Measurements from ENCODE around the gene KRTAP3-3. TPM values are rescaled to one million over a fixed set of nuclear protein-coding genes. Genes with fewer than 3 reads are reported as not detected.
A peak's percentile ranks its signal among the peaks of the same experiment; 100 is the strongest.

KRTAP3-3 gene
- total and polyA plus RNA-seq, 2 experiments from 2014 or later: not detected

DNA sequence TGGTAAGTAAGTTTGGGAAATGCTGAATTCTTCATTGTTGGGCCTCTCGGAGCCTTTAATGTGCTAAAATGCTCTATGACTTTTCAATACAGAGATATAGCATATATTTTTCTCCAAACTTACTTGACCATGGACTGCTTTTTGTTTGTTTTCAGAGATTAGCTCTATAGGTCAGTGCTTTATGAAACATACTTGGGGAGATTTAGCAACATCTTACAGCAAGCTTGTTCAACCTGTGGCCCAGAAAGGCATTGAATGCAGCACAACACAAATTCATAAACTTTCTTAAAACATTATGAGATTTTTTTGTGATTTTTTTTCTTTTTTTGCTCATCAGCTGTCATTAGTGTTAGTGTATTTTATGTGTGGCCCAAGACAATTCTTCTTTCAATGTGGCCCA lies 16.0 kb upstream of the KRTAP3-3 start:
- Mint-ChIP-seq H3K36me3 (ENCODE audit: low read depth) (no peaks in the 10 kb centered on the region), H3K27ac (no peak overlapping the region), H3K9me3 (no peaks in the 10 kb centered on the region), H3K4me1 (peaks cover 10% of the 10 kb centered on the region; the same call in 2 of the 3 replicates), H3K4me3 (no peak overlapping the region), H3K27me3 (ENCODE audit: insufficient read depth, low read depth, poor library complexity) (peaks cover 1% of the 10 kb centered on the region)
- H3K9me2 ChIP-seq (ENCODE audit: insufficient read depth): no peaks in the 10 kb centered on the region; the same call in 1 of the 2 replicates
- ATAC-seq: no peak
- no peaks in the 10 kb centered on the region for H3F3A ChIP-seq (replicated peaks; ENCODE audit: low read depth)
- H3K4me3 ChIP-seq: no peak overlapping the region
- no peaks in the 10 kb centered on the region for H4K20me1 ChIP-seq (replicated peaks; ENCODE audit: insufficient read depth)
- H3K27me3 ChIP-seq (ENCODE audit: insufficient read depth): no peaks in the 10 kb centered on the region
- H3K4me1 ChIP-seq (ENCODE audit: insufficient read depth): peaks cover 14% of the 10 kb centered on the region
- H3K27ac ChIP-seq (ENCODE audit: low read depth): no peak overlapping the region
- no peak overlapping the region for H2AFZ ChIP-seq
- no peaks in the 10 kb centered on the region for H3K36me3 ChIP-seq (ENCODE audit: insufficient read depth)
- DNase-seq (ENCODE audit: low spot score): no peak
- H3K4me2 ChIP-seq: 0 out of 2 replicates have a peak overlapping the region, but pooled peaks have one; percentile 27
- no peaks in the 10 kb centered on the region for H3K79me2 ChIP-seq (replicated peaks; ENCODE audit: insufficient read depth)
- TF ChIP-seq ETS1 (IDR thresholded peaks at IDR 0.05) (no peak), EZH2phosphoT487 (IDR thresholded peaks at IDR 0.05; ENCODE audit: unreplicated experiment) (no peak), POLR2AphosphoS5 (IDR thresholded peaks at IDR 0.05; ENCODE audit: low read depth) (no peak)
- TF ChIP-seq, protein P1, sequence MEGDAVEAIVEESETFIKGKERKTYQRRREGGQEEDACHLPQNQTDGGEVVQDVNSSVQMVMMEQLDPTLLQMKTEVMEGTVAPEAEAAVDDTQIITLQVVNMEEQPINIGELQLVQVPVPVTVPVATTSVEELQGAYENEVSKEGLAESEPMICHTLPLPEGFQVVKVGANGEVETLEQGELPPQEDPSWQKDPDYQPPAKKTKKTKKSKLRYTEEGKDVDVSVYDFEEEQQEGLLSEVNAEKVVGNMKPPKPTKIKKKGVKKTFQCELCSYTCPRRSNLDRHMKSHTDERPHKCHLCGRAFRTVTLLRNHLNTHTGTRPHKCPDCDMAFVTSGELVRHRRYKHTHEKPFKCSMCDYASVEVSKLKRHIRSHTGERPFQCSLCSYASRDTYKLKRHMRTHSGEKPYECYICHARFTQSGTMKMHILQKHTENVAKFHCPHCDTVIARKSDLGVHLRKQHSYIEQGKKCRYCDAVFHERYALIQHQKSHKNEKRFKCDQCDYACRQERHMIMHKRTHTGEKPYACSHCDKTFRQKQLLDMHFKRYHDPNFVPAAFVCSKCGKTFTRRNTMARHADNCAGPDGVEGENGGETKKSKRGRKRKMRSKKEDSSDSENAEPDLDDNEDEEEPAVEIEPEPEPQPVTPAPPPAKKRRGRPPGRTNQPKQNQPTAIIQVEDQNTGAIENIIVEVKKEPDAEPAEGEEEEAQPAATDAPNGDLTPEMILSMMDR (conservative IDR thresholded peaks at IDR 0.05; ENCODE audit: low read depth in 2 of 2): no peak
- TF ChIP-seq, protein P2, sequence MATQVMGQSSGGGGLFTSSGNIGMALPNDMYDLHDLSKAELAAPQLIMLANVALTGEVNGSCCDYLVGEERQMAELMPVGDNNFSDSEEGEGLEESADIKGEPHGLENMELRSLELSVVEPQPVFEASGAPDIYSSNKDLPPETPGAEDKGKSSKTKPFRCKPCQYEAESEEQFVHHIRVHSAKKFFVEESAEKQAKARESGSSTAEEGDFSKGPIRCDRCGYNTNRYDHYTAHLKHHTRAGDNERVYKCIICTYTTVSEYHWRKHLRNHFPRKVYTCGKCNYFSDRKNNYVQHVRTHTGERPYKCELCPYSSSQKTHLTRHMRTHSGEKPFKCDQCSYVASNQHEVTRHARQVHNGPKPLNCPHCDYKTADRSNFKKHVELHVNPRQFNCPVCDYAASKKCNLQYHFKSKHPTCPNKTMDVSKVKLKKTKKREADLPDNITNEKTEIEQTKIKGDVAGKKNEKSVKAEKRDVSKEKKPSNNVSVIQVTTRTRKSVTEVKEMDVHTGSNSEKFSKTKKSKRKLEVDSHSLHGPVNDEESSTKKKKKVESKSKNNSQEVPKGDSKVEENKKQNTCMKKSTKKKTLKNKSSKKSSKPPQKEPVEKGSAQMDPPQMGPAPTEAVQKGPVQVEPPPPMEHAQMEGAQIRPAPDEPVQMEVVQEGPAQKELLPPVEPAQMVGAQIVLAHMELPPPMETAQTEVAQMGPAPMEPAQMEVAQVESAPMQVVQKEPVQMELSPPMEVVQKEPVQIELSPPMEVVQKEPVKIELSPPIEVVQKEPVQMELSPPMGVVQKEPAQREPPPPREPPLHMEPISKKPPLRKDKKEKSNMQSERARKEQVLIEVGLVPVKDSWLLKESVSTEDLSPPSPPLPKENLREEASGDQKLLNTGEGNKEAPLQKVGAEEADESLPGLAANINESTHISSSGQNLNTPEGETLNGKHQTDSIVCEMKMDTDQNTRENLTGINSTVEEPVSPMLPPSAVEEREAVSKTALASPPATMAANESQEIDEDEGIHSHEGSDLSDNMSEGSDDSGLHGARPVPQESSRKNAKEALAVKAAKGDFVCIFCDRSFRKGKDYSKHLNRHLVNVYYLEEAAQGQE (IDR thresholded peaks at IDR 0.05; ENCODE audit: unreplicated experiment): no peak

GRCh38 chr17:41009301-41009760 lies 15.4 kb upstream of the KRTAP3-3 start:
- Histone ChIP-seq H4K20me1 (replicated peaks; ENCODE audit: insufficient read depth) (no peaks in the 10 kb centered on the region), H3K79me2 (replicated peaks; ENCODE audit: insufficient read depth) (no peaks in the 10 kb centered on the region), H3K27ac (ENCODE audit: low read depth) (no peak overlapping the region), H3K4me2 (peak overlapping the region; percentile 27; the same call in 1 of the 2 replicates), H3K9me2 (ENCODE audit: insufficient read depth) (no peaks in the 10 kb centered on the region; the same call in 1 of the 2 replicates), H3K27me3 (ENCODE audit: insufficient read depth) (no peaks in the 10 kb centered on the region), H3K36me3 (ENCODE audit: insufficient read depth) (no peaks in the 10 kb centered on the region), H3K4me1 (ENCODE audit: insufficient read depth) (peaks cover 14% of the 10 kb centered on the region), H2AFZ (no peak overlapping the region), H3K4me3 (no peak overlapping the region), H3F3A (replicated peaks; ENCODE audit: low read depth) (no peaks in the 10 kb centered on the region)
- DNase-seq (ENCODE audit: low spot score): peak; percentile 35
- no peaks in the 10 kb centered on the region for H3K9me3 Mint-ChIP-seq
- H3K27me3 Mint-ChIP-seq (ENCODE audit: insufficient read depth, low read depth, poor library complexity): peaks cover 1% of the 10 kb centered on the region
- TF ChIP-seq NANOG (IDR thresholded peaks at IDR 0.05; ENCODE audit: borderline replicate concordance) (peak; percentile 60; the same call in 1 of the 2 replicates), POLR2AphosphoS5 (IDR thresholded peaks at IDR 0.05; ENCODE audit: low read depth) (no peak)
- no peaks in the 10 kb centered on the region for H3K36me3 Mint-ChIP-seq (ENCODE audit: low read depth)
- no peak overlapping the region for H3K27ac Mint-ChIP-seq
- peaks cover 10% of the 10 kb centered on the region; the same call in 2 of the 3 replicates for H3K4me1 Mint-ChIP-seq
- no peak for ATAC-seq
- H3K4me3 Mint-ChIP-seq: no peak overlapping the region
